Measurements from ENCODE around the gene PRR29.

PRR29 gene

DNA sequence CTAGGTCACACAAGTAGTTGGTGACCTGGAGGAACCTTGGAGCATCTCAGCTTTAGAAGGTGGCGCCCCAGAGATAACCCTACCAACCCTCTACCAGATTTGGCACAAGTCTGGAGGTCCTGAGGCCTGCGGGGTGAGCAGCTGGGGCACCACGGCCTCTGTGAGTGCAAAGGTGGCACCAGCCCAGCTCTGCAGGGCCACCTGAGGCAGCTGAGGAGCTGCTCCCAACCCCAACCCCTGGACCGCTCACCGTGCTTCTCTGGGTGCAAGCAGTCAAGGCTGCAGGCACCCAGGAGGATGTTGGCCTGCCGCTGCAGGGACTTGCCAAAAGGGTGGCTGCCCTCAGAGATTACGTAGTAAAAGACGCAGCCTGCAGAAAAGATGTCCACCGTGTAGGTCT lies 50.7 kb downstream of the PRR29 start:
- no peak overlapping the region for H3K4me3 ChIP-seq (ENCODE audit: low read length)
- no peak for DNase-seq (ENCODE audit: low read depth)
- TF ChIP-seq, protein P1, sequence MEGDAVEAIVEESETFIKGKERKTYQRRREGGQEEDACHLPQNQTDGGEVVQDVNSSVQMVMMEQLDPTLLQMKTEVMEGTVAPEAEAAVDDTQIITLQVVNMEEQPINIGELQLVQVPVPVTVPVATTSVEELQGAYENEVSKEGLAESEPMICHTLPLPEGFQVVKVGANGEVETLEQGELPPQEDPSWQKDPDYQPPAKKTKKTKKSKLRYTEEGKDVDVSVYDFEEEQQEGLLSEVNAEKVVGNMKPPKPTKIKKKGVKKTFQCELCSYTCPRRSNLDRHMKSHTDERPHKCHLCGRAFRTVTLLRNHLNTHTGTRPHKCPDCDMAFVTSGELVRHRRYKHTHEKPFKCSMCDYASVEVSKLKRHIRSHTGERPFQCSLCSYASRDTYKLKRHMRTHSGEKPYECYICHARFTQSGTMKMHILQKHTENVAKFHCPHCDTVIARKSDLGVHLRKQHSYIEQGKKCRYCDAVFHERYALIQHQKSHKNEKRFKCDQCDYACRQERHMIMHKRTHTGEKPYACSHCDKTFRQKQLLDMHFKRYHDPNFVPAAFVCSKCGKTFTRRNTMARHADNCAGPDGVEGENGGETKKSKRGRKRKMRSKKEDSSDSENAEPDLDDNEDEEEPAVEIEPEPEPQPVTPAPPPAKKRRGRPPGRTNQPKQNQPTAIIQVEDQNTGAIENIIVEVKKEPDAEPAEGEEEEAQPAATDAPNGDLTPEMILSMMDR (IDR thresholded peaks at IDR 0.05; ENCODE audit: insufficient read depth, low read depth, low read length, missing control alignments) = no peak

DNA sequence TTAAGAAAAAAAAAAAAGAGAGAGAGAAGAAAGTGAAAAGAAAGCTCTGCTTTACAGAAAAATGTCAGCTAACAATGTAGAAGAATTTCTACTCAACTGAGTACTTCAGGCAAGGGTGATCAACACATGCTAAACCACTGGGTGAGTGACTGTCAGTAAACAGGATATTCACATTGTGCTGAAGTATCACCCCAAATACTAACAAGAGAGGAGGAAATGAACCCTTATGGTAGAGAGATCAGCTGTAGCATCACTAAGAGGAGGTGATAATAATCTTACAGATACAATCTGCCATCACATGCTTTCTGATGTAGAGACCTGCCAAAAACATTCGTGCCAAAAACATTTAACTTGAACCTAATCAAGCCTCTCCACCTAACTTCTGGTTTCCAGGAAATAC lies 53.0 kb downstream of the PRR29 start:
- no peak for DNase-seq (ENCODE audit: low read depth)
- TF ChIP-seq, protein P1 (IDR thresholded peaks at IDR 0.05; ENCODE audit: insufficient read depth, low read depth, low read length, missing control alignments) = no peak
- H3K4me3 ChIP-seq (ENCODE audit: low read length) = no peak overlapping the region

DNA sequence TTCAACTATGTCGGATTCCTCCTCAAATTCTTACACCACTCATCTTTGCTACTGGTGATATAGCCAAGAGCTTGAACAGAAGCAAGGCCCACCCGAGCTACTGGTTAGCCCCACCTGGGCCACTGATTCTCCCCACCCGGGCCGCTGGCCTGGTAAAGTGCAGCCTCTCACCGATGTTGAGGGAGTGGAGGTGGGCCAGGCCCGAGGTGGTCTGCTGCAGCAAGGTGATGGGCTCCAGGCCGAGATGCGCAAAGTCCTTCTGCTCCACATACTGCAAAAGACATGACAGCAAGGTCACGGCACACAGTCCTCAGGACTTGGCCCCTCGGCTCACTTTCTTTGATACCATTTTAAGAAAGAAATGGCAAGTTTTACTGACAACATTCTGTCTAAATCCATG lies 55.0 kb downstream of the PRR29 start:
- H3K4me3 ChIP-seq (ENCODE audit: low read length) = no peak overlapping the region
- TF ChIP-seq, protein P1 (IDR thresholded peaks at IDR 0.05; ENCODE audit: insufficient read depth, low read depth, low read length, missing control alignments) = no peak
- DNase-seq (ENCODE audit: low read depth) = no peak
